SJSA1 (cell line): Measurements from ENCODE around the gene FRRS1. TPM values are rescaled to one million over a fixed set of nuclear protein-coding genes. Genes with fewer than 3 reads are reported as not detected.
A peak's percentile ranks its signal among the peaks of the same experiment; 100 is the strongest.

Experiments used
- DNase-seq, 2 experiments: peaks; one replicate each; pipeline ENCODE4 v3.0.0-alpha.2; 2015 to 2020; ENCODE audit warnings: low spot score in 2 of 2, low read depth in 1 of 2
- H3K27ac ChIP-seq: fragments of 250-450 bp; sonication (Bioruptor Pico); 2 replicates; pipeline ENCODE4 v1.5.1; 2020; ENCODE audit warnings: mild to moderate bottlenecking, moderate library complexity
- H3K27me3 ChIP-seq: fragments of 250-450 bp; sonication (Bioruptor Pico); replicated peaks from 2 replicates; pipeline ENCODE4 v1.5.1; 2020; ENCODE audit warnings: mild to moderate bottlenecking, moderate library complexity
- H3K36me3 ChIP-seq: fragments of 250-450 bp; sonication (Bioruptor Pico); 2 replicates; pipeline ENCODE4 v1.5.1; 2020; ENCODE audit warnings: mild to moderate bottlenecking
- H3K4me1 ChIP-seq: fragments of 250-450 bp; sonication (Bioruptor Pico); replicated peaks from 2 replicates; pipeline ENCODE4 v1.6.1; 2021; ENCODE audit warnings: mild to moderate bottlenecking
- H3K4me3 ChIP-seq: fragments of 250-450 bp; sonication (Bioruptor Pico); 2 replicates; pipeline ENCODE4 v1.5.1; 2020; ENCODE audit warnings: mild to moderate bottlenecking
- H3K9me3 ChIP-seq: fragments of 250-450 bp; sonication (Bioruptor Pico); replicated peaks from 2 replicates; pipeline ENCODE4 v1.5.1; 2020; ENCODE audit warnings: mild to moderate bottlenecking
- total RNA-seq: library from RNA; depleted of rRNA; stranded (reverse); fragments of >200 nt; shearing (Covaris generic); gene quantifications from 2 replicates; pipeline ENCODE4 v1.2.3, GENCODE V29; 2014

The FRRS1 gene
- total RNA-seq, 1 experiment from 2014 or later, result 11.4 TPM

GRCh38 chr1:99674115-99675064 lies 92.0 kb downstream of the FRRS1 start:
- no peaks in the 10 kb centered on the region for H3K9me3 ChIP-seq
- peak; percentile 61 to 62 for DNase-seq
- H3K27ac ChIP-seq, result peak overlapping the region; percentile 28
- no peaks in the 10 kb centered on the region for H3K36me3 ChIP-seq
- H3K4me3 ChIP-seq, result no peak overlapping the region
- H3K27me3 ChIP-seq, result no peaks in the 10 kb centered on the region
- peaks cover 27% of the 10 kb centered on the region for H3K4me1 ChIP-seq

- H3K4me3 ChIP-seq, result no peak overlapping the region
Observed at GRCh38 chr1:99673315-99673714, 93.1 kb downstream of the FRRS1 start.

GRCh38 chr1:99672530-99673213 lies 93.8 kb downstream of the FRRS1 start:
- no peaks in the 10 kb centered on the region for H3K27me3 ChIP-seq
- H3K9me3 ChIP-seq, result no peaks in the 10 kb centered on the region
- no peak overlapping the region for H3K27ac ChIP-seq
- no peaks in the 10 kb centered on the region for H3K36me3 ChIP-seq
- no peak for DNase-seq
- H3K4me3 ChIP-seq, result no peak overlapping the region
- H3K4me1 ChIP-seq, result peaks cover 27% of the 10 kb centered on the region

More at GRCh38 chr1:99673315-99673714, 93.1 kb downstream of the FRRS1 start:
- Histone ChIP-seq H3K9me3 (no peaks in the 10 kb centered on the region), H3K36me3 (no peaks in the 10 kb centered on the region), H3K4me1 (peaks cover 27% of the 10 kb centered on the region), H3K27ac (no peak overlapping the region), H3K27me3 (no peaks in the 10 kb centered on the region)
- no peak for DNase-seq

DNA sequence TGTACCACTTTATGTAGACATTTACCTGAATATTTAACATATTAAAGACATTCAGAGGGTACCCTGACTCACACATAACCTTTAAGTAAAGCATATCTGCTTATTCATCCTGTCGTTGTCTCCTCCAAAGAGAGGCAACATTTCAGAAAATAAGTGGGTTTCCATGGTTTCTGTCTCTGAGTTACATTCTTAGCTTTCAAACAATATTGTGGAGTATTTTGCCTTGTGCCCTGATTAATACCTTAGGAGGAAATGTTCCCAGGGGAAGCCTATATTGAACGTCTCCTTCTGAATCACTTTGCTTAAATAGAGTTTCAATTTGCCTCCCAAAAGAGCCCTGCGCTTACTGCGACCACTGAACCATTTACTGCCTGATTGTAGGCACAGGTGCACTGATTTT lies 94.4 kb downstream of the FRRS1 start:
- Histone ChIP-seq H3K4me1 (peaks cover 27% of the 10 kb centered on the region), H3K36me3 (no peaks in the 10 kb centered on the region), H3K27ac (no peak overlapping the region), H3K9me3 (no peaks in the 10 kb centered on the region), H3K4me3 (no peak overlapping the region), H3K27me3 (no peaks in the 10 kb centered on the region)
- no peak for DNase-seq

DNA sequence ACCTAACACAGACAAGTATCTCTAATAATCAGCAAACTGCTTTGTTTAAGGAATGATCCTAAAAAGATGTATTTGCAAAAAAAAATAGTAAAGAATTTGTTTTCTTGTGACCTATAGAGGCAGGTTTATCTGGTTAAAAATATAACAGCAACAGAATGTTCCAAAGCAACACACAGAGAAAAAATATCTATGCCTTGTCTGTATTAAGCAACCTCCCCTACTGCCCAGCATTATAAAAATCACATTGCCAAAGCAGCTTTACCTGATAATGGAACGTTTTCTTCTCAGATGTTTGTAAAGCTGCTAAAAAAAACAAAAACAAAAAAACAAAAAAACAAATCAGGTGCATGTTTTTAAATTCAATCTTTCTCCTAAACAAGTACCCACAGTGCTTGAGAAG lies 95.9 kb downstream of the FRRS1 start:
- no peak for DNase-seq
- no peaks in the 10 kb centered on the region for H3K27me3 ChIP-seq

DNA sequence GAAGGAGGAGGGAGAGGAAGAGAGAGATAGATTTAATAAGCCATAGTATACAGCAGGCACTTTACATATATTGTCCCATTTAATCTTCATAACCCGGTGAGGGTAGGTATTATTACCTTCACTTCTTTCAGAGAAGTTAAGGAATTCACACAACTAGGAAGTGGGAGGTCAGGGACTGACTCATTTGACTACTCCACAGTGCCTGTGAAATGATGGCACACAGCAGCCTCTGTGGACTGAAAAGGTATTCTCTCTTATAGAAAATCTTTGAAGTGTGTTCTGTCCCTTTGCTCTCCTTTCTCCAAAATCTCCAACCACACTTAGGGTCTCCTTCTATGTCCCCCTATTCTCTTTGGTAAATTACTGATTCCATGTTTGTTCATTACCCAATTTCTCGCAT lies 96.6 kb downstream of the FRRS1 start:
- H3K4me1 ChIP-seq, result peaks cover 13% of the 10 kb centered on the region
- H3K36me3 ChIP-seq, result no peaks in the 10 kb centered on the region
- H3K27me3 ChIP-seq, result no peaks in the 10 kb centered on the region
- no peak overlapping the region for H3K4me3 ChIP-seq
- no peak overlapping the region for H3K27ac ChIP-seq
- H3K9me3 ChIP-seq, result no peaks in the 10 kb centered on the region
- DNase-seq, result no peak

More for the DNA sequence above, 95.9 kb downstream of the FRRS1 start:
- H3K36me3 ChIP-seq, result no peaks in the 10 kb centered on the region
- H3K9me3 ChIP-seq, result no peaks in the 10 kb centered on the region
- peaks cover 20% of the 10 kb centered on the region for H3K4me1 ChIP-seq
- no peak overlapping the region for H3K4me3 ChIP-seq
- H3K27ac ChIP-seq, result no peak overlapping the region

DNA sequence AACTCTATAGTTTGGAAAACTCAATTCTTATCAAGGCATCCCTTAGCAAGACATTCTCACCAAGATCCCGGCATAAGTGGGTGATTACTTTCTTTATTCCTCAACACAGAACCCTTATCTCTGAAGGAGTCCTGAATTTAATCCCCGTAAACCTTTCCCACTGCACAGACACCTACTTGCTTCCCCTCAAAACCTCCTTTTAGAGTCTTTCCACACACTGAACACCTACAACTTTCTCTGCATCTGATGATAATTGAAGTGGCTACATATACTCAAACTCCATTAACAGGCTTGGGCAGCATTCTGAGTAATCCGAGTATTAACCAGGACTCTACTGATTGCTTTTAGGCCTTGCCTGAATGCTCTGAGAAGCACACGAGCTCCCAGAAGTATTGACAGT lies 97.1 kb downstream of the FRRS1 start:
- no peak for DNase-seq
- Histone ChIP-seq H3K27me3 (no peaks in the 10 kb centered on the region), H3K4me3 (no peak overlapping the region), H3K27ac (no peak overlapping the region), H3K4me1 (peaks cover 8% of the 10 kb centered on the region), H3K9me3 (no peaks in the 10 kb centered on the region), H3K36me3 (no peaks in the 10 kb centered on the region)

DNA sequence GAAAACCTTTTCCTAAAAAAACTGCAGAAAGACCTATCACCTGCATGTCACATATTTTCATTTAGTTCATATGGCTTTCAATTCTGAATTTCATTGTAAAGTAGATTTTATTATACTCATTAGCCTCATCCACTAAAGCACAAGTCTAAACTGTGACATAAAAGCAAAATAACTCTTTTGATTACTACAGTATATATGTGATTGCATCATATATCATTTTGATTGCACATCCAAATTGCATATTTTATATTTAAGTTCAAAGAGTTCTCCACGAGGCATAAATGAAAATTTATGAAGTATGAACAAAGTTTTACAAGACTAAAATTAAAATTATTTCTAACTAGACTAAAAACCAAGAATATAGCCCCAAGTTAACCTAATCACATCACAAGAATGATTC lies 101.2 kb downstream of the FRRS1 start:
- DNase-seq, result no peak
- Histone ChIP-seq H3K36me3 (no peaks in the 10 kb centered on the region), H3K4me1 (no peaks in the 10 kb centered on the region), H3K9me3 (no peaks in the 10 kb centered on the region), H3K4me3 (no peak overlapping the region), H3K27me3 (no peaks in the 10 kb centered on the region), H3K27ac (no peak overlapping the region)

DNA sequence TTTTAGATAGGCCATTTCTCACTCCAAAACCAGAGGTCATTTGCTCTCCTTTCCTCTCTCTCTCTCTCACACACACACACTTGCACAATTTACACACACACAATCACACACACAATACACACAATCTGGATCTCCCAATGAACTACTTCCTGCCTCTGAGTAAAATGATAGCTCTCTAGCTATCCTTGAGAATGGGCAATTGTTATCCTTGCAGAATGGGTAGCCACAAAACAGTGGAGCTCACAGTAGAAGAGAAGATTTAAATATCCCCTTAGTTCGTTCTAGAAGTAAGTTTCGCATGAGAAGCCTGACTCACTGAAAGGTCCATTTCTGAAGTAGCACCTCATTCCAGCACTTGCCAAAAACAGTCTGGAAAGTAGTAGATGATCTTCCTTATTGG lies 102.9 kb downstream of the FRRS1 start:
- Histone ChIP-seq H3K4me3 (no peak overlapping the region), H3K4me1 (no peaks in the 10 kb centered on the region), H3K9me3 (no peaks in the 10 kb centered on the region), H3K27me3 (no peaks in the 10 kb centered on the region), H3K36me3 (no peaks in the 10 kb centered on the region), H3K27ac (no peak overlapping the region)
- DNase-seq, result no peak

DNA sequence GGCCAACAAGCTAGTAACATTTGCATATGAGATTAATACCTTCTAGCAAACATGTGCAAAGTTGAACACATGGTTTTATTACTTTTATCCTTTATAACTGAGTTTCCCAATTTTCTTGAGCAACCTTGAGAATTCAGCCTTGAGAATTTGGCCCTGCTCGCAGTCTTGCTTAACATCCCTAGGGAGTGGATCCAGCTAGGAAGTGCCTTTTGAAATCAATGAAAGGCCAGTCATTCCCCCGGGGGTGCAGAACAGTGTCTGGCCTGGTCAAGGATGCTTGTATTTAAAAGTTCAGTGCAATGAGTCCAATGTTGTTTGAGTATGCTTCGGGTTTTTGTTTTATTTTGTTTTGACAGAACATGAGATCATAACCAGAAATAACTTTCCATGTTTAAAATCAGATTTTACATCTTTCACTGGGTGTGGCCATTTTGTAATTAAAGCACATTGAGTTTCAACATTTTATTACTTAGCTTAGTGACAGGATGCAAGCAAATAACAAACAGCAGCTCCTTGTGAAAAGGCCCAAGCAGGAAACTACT lies 103.8 kb downstream of the FRRS1 start:
- no peak overlapping the region for H3K4me3 ChIP-seq
- no peak overlapping the region for H3K27ac ChIP-seq
- H3K27me3 ChIP-seq, result no peaks in the 10 kb centered on the region
- peaks cover 1% of the 10 kb centered on the region for H3K4me1 ChIP-seq
- H3K36me3 ChIP-seq, result no peaks in the 10 kb centered on the region
- no peak for DNase-seq
- no peaks in the 10 kb centered on the region for H3K9me3 ChIP-seq

- H3K27me3 ChIP-seq, result no peaks in the 10 kb centered on the region
- no peak for DNase-seq
- no peaks in the 10 kb centered on the region for H3K36me3 ChIP-seq
- H3K4me3 ChIP-seq, result no peak overlapping the region
- H3K4me1 ChIP-seq, result peaks cover 10% of the 10 kb centered on the region
- H3K27ac ChIP-seq, result no peak overlapping the region
- H3K9me3 ChIP-seq, result no peaks in the 10 kb centered on the region
Observed at GRCh38 chr1:99661780-99662179, 104.7 kb downstream of the FRRS1 start.

DNA sequence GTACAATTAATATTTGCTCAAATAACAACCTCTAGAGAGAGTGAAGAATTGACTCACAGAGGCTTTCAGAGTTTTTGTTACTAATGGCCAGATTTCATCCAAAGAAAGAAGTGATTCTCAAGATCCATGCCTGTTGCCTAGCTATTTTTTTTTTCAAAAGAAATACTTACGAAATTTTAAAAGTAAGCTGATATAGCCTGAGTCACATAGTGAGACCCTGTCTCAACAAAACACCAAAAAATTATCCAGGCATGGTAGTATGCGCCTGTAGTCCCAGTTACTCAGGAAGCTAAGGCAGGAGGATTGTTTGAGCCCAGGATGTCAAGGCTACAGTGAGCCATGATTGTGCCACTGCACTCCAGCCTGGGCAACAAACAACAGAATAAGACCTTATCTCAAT lies 105.9 kb downstream of the FRRS1 start:
- H3K27me3 ChIP-seq, result no peaks in the 10 kb centered on the region
- peaks cover 14% of the 10 kb centered on the region for H3K4me1 ChIP-seq
- no peaks in the 10 kb centered on the region for H3K36me3 ChIP-seq
- no peak overlapping the region for H3K27ac ChIP-seq
- no peaks in the 10 kb centered on the region for H3K9me3 ChIP-seq
- DNase-seq, result no peak
- H3K4me3 ChIP-seq, result no peak overlapping the region

DNA sequence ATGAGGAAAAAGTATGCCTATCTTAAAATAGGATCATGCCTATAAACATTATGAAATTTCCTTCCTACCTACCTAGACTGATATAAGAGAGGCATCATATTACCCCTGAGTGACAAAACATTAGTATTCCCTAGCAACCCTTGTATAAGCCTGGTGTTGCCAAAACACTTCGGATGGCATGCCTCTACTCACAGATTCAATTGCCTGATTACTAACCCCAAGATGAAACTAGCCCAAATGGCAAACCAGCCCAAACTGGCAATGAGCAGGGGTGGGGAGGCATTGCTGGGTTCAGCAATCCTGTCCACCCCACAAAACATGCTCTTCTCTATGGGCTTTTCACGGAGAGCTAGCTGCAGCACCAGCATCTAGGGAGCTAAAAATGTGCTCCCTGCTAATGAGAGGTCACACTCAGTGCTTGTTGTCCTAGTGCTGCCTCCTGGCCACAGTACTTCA lies 106.7 kb downstream of the FRRS1 start:
- no peaks in the 10 kb centered on the region for H3K9me3 ChIP-seq
- peaks cover 14% of the 10 kb centered on the region for H3K4me1 ChIP-seq
- no peaks in the 10 kb centered on the region for H3K36me3 ChIP-seq
- no peak overlapping the region for H3K27ac ChIP-seq
- no peak overlapping the region for H3K4me3 ChIP-seq
- no peak for DNase-seq
- H3K27me3 ChIP-seq, result no peaks in the 10 kb centered on the region
